AG04449 (cell line): Measurements from ENCODE around the gene SYT14.

Experiments
- CTCF ChIA-PET: fragments of 350-600 bp; formaldehyde crosslinking; extraction: SDS; loops from one replicate; lab custom pipeline; 2021; ENCODE audit warnings: antibody characterized with exemption; lab: Yijun Ruan, JAX
- POLR2A ChIA-PET: fragments of 400-600, 350-600 bp; formaldehyde crosslinking; extraction: SDS; loops from one replicate; lab custom pipeline; 2020; ENCODE audit warnings: antibody characterized with exemption, inconsistent platforms; lab: Yijun Ruan, JAX
- DNase-seq: peaks from one replicate; pipeline ENCODE4 v3.0.0-alpha.2; 2010; ENCODE audit warnings: low read depth, low spot score
- H3K4me3 ChIP-seq: 2 replicates; pipeline ENCODE4 v1.5.1; 2011; ENCODE audit warnings: low read depth, mild to moderate bottlenecking, control low read depth, low read length
- TF ChIP-seq, protein P1 (sequence below): IDR thresholded peaks from one replicate; pipeline ENCODE4 v1.5.1; 2011; ENCODE audit warnings: mild to moderate bottlenecking, moderate library complexity, low read length, control low read depth, inconsistent platforms; ENCODE audit not compliant: insufficient read depth; ENCODE audit errors: missing control alignments

The SYT14 gene

DNA sequence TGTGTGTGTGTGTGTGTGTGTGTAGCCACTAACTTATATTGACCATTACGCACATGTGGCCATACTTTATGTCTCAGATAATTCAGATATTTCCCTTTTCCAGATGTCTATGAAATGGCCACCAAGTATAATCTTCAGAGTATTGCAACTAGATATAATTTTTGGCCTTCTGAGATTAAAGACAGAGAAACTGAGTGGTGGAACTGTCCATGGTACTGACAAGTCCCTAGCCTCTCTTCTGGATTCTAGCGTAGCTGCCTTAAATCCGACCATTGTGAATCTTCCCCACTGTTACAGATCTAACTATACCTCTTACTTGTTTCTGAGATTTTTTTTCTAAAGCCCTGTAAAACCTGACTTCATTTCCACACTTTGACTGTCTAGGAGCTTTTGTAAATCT is 194.6 kb downstream of the SYT14 start:
- TF ChIP-seq, protein P1, sequence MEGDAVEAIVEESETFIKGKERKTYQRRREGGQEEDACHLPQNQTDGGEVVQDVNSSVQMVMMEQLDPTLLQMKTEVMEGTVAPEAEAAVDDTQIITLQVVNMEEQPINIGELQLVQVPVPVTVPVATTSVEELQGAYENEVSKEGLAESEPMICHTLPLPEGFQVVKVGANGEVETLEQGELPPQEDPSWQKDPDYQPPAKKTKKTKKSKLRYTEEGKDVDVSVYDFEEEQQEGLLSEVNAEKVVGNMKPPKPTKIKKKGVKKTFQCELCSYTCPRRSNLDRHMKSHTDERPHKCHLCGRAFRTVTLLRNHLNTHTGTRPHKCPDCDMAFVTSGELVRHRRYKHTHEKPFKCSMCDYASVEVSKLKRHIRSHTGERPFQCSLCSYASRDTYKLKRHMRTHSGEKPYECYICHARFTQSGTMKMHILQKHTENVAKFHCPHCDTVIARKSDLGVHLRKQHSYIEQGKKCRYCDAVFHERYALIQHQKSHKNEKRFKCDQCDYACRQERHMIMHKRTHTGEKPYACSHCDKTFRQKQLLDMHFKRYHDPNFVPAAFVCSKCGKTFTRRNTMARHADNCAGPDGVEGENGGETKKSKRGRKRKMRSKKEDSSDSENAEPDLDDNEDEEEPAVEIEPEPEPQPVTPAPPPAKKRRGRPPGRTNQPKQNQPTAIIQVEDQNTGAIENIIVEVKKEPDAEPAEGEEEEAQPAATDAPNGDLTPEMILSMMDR = no peak
- DNase-seq = no peak
- H3K4me3 ChIP-seq = no peak overlapping the region
- POLR2A ChIA-PET = no interaction called here
- CTCF ChIA-PET = interaction anchor here (1.2 to 2.4 kb wide), 2 partner anchors 11 to 178 kb away, joined by 3 to 14 read pairs; no protein-coding TSS in a partner anchor

DNA sequence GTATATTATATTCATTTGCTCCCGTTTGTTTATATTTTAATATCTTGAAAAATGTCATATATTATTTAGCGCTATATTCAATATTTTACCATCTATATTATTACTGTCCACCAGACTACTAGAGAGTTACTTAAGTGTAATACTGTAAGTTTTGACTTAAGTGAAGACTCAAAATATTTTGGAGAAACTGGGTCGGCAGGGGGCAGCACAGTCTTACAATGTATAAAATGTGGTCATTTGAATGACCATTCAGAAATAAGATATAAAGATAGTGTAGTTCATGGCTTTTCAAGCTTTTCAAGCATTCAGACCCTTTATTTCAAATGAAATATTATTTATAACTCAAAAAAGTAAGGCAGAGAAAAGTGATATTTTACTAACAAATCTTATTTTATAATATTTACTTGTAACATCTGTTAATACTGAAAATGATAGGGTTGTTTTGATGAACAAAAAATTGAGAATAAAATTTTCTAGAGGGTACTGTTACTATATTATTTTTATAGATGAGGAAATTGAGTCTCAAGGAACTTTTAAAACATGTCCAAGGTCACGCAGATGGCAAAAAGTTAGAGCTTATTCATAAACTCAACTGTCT is 205.5 kb downstream of the SYT14 start:
- no peak overlapping the region for H3K4me3 ChIP-seq
- TF ChIP-seq, protein P1 = peak; percentile 39
- DNase-seq = peak; percentile 23
- POLR2A ChIA-PET = interaction anchor here (1.1 kb wide), 1 partner anchor 230 kb away, joined by 3 read pairs; no protein-coding TSS in a partner anchor
- CTCF ChIA-PET = interaction anchor here (0.6 to 6.8 kb wide), 43 partner anchors 10 to 1115 kb away, joined by 3 to 150 read pairs (median 4); no protein-coding TSS in a partner anchor

DNA sequence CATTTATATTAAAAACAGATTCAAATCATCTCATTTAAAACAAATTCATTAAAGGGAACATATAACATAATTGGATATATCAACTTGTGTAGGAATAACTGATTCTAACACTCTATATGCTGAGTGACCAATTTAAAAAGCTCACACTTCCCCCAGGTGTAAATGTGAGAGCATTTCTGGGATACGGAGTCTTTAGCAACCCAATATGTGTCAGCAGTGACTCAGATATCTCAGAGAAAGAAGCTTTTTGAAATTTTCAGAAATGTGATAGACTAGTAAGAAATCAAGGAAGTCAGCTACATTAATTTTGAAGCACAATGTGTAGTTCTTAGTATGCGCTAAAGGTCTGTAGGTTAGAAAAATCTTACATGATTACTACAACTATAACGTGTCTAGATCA is 206.7 kb downstream of the SYT14 start:
- TF ChIP-seq, protein P1 = no peak
- POLR2A ChIA-PET = interaction anchor here (1.1 kb wide), 1 partner anchor 229 kb away, joined by 3 read pairs; no protein-coding TSS in a partner anchor
- DNase-seq = no peak
- H3K4me3 ChIP-seq = no peak overlapping the region
- CTCF ChIA-PET = interaction anchor here (1.0 to 6.8 kb wide), 18 partner anchors 9 to 990 kb away, joined by 3 to 150 read pairs (median 8); no protein-coding TSS in a partner anchor

DNA sequence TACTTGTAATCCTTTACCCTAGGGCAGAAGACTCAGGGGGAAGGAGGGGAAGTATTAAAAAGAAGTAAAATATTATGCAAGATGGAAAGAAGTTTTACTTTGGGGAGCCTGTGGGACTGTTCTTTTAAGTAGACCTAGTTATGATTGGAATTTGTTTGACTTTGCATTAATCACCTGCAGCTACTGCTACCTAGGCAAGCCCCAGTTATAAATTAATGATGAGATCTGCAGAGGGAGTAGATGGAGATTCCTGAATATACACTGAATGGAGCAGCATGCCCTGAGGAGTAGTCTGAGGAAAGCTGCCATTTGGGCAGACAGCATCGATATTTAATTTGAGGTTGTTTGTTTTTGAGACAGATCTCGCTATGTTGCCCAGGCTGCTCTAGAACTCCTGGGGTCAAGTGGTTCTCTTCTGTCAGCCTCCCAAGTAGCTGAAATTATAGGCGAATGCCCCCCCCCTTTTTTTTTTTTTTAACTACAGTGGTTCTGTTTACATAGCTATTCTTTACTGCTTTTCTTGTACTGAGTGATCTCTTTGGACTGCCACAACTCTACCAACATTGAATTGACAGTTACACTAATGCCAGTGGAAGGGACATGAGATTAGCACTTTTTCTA is 213.1 kb downstream of the SYT14 start:
- DNase-seq = no peak
- no peak overlapping the region for H3K4me3 ChIP-seq
- CTCF ChIA-PET = interaction anchor here (1.0 to 2.4 kb wide), 4 partner anchors 8 to 290 kb away, joined by 3 to 14 read pairs (median 4); no protein-coding TSS in a partner anchor
- TF ChIP-seq, protein P1 = no peak
- POLR2A ChIA-PET = no interaction called here

DNA sequence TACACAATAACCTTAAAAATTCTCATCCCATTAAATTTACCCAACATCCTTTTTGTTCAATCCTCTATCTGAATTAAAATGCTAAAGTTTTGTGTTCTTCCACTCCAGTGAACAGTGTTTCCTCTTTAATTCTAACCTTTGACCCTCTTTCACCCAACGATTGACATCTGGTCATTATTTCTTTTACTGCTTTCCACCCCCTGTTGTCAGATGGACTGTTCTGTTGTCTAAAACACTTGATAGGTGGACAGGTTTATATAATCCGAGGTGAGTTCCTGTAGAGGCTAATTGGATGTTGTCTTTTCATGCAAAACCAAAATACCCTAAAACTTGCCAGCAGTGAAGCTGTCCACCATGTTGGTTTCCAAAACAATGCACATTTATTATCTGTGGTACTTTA is 221.2 kb downstream of the SYT14 start:
- no peak for DNase-seq
- ChIA-PET CTCF (no interaction called here), POLR2A (no interaction called here)
- TF ChIP-seq, protein P1 = no peak
- no peak overlapping the region for H3K4me3 ChIP-seq

DNA sequence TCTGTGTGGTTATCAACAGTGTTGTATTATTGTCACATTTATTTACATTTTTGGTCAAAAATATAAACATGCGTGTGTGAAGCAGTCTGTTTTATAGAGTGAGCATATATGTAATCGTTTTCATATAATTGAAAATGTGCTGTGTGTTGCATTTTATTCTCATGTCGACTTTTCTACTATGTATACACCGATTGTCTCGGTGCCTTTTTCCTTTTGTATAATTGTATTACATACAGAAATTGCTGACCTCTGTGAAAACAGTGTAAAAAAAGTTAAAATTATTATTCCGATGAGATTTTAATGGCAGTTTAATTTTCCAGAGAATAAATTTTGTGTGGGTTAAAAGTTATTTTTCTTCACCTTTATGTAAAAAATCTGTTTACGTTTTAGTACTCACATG is 232.2 kb downstream of the SYT14 start:
- TF ChIP-seq, protein P1 = no peak
- ChIA-PET POLR2A (no interaction called here), CTCF (interaction anchor here (1.1 kb wide), 1 partner anchor 26 kb away, joined by 3 read pairs; no protein-coding TSS in a partner anchor)
- no peak for DNase-seq
- no peak overlapping the region for H3K4me3 ChIP-seq
